ENCODE results near the gene ATXN10. TPM values are rescaled to one million over a fixed set of nuclear protein-coding genes. Genes with fewer than 3 reads are reported as not detected.

ATXN10 gene
- total and polyA plus RNA-seq, 2 of the 13 experiments (the other 11 are each of a cell fraction or from before 2014, with no cell fraction given) = 60.1 to 194 TPM

- TF ChIP-seq ZBTB46 (CRISPR knock-in tag; IDR thresholded peaks at IDR 0.05; ENCODE audit: borderline replicate concordance) (no peak), AKNA (CRISPR knock-in tag; IDR thresholded peaks at IDR 0.05; ENCODE audit: borderline replicate concordance) (no peak), GLMP (CRISPR knock-in tag; IDR thresholded peaks at IDR 0.05; ENCODE audit: borderline replicate concordance) (no peak), RXRB (CRISPR knock-in tag; IDR thresholded peaks at IDR 0.05; ENCODE audit: borderline replicate concordance) (no peak), ZNF337 (CRISPR knock-in tag; IDR thresholded peaks at IDR 0.05; ENCODE audit: borderline replicate concordance, low read depth) (no peak), ZSCAN31 (CRISPR knock-in tag; IDR thresholded peaks at IDR 0.05; ENCODE audit: low read depth) (peak; percentile 25; the same call in 1 of the 2 replicates), ZNF780A (CRISPR knock-in tag; IDR thresholded peaks at IDR 0.05) (no peak), ZBTB1 (CRISPR knock-in tag; IDR thresholded peaks at IDR 0.05; ENCODE audit: borderline replicate concordance) (no peak), ZNF24 (IDR thresholded peaks at IDR 0.05) (no peak), TEAD3 (CRISPR knock-in tag; optimal IDR thresholded peaks at IDR 0.05; ENCODE audit: borderline replicate concordance) (no peak), ZNF460 (CRISPR knock-in tag; IDR thresholded peaks at IDR 0.05; ENCODE audit: borderline replicate concordance) (no peak), ZNF292 (CRISPR knock-in tag; IDR thresholded peaks at IDR 0.05; ENCODE audit: borderline replicate concordance, low read depth) (no peak), ARID5B (CRISPR knock-in tag; IDR thresholded peaks at IDR 0.05) (no peak), HHEX (CRISPR knock-in tag; IDR thresholded peaks at IDR 0.05) (no peak)
These were observed at the start of gene ATXN10 (continued) for GRCh38 chr22:45671783-45672563.

Measured in HepG2 (cell line).